ENCODE results near the gene SLC25A24. TPM values are rescaled to one million over a fixed set of nuclear protein-coding genes. Genes with fewer than 3 reads are reported as not detected.

The SLC25A24 gene
- total RNA-seq, 1 experiment from 2014 or later, result 23.6 TPM

DNA sequence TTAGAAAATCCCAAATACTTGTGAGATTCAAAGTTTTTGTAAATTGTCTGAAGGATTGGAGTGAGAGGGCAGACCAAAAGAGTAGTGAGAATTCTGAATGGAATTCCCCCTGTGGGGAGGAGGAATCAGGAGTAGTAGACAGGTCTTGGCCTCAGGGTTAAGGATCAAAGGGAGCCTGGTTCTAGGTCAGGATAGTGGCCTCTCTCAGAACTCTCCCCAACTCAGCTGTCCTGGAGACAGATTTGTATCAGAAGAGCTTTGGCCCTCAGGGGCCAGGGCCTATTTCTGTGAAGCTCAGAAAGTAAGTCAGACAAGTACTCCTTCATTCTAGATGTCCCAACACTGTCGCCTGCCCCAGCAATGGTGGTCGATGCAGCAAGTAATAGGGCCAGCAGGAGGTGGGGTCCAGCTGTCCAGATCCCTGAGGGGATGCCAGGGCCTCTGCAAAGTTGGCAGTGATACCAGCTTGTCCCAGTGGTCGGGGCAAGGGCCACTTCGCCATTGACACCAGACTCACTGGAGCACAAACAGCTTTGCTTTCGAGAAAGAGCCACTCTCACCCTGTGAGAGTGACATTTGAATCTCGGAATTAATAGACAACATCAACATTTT, 115.2 kb downstream of the SLC25A24 start:
- no peak for ATAC-seq
- POLR2A ChIA-PET, result no interaction called here
- no peaks in the 10 kb centered on the region for H3K9me3 ChIP-seq (ENCODE audit: control insufficient read depth in 1 of 2, insufficient read depth in 1 of 2, low read depth in 1 of 2, low read length in 2 of 2)

More for the DNA sequence above, 115.2 kb downstream of the SLC25A24 start:
- no peak for DNase-seq (ENCODE audit: low read depth, low spot score)
- ChIA-PET RAD21 (ENCODE audit: low non-redundant PET in 1 of 2, low total read pairs in 2 of 2, uncharacterized antibody in 2 of 2, unreplicated experiment in 2 of 2) (no interaction called here), CTCF (no interaction called here)
- TF ChIP-seq FOSL1 (IDR thresholded peaks at IDR 0.05; ENCODE audit: low read depth), result no peak
- no peak for TF ChIP-seq EZH2 (IDR thresholded peaks at IDR 0.05)
- no peak for TF ChIP-seq SRF (IDR thresholded peaks at IDR 0.05; ENCODE audit: low read depth)
- no peak for TF ChIP-seq ELF1 (IDR thresholded peaks at IDR 0.05; ENCODE audit: borderline replicate concordance, low read depth)
- TF ChIP-seq, protein P1, sequence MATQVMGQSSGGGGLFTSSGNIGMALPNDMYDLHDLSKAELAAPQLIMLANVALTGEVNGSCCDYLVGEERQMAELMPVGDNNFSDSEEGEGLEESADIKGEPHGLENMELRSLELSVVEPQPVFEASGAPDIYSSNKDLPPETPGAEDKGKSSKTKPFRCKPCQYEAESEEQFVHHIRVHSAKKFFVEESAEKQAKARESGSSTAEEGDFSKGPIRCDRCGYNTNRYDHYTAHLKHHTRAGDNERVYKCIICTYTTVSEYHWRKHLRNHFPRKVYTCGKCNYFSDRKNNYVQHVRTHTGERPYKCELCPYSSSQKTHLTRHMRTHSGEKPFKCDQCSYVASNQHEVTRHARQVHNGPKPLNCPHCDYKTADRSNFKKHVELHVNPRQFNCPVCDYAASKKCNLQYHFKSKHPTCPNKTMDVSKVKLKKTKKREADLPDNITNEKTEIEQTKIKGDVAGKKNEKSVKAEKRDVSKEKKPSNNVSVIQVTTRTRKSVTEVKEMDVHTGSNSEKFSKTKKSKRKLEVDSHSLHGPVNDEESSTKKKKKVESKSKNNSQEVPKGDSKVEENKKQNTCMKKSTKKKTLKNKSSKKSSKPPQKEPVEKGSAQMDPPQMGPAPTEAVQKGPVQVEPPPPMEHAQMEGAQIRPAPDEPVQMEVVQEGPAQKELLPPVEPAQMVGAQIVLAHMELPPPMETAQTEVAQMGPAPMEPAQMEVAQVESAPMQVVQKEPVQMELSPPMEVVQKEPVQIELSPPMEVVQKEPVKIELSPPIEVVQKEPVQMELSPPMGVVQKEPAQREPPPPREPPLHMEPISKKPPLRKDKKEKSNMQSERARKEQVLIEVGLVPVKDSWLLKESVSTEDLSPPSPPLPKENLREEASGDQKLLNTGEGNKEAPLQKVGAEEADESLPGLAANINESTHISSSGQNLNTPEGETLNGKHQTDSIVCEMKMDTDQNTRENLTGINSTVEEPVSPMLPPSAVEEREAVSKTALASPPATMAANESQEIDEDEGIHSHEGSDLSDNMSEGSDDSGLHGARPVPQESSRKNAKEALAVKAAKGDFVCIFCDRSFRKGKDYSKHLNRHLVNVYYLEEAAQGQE (IDR thresholded peaks at IDR 0.05; ENCODE audit: low read depth), result no peak
- TF ChIP-seq POLR2AphosphoS5 (IDR thresholded peaks at IDR 0.05; ENCODE audit: low read depth, low read length), result no peak
- TF ChIP-seq, protein P2, sequence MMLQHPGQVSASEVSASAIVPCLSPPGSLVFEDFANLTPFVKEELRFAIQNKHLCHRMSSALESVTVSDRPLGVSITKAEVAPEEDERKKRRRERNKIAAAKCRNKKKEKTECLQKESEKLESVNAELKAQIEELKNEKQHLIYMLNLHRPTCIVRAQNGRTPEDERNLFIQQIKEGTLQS (IDR thresholded peaks at IDR 0.05), result no peak
- TF ChIP-seq POLR2A (IDR thresholded peaks at IDR 0.05; ENCODE audit: borderline replicate concordance, extremely low read depth, insufficient read depth, insufficient read length), result no peak
- no peak for TF ChIP-seq CEBPB (IDR thresholded peaks at IDR 0.05; ENCODE audit: low read depth)
- no peak for TF ChIP-seq ZFX (IDR thresholded peaks at IDR 0.05)
- TF ChIP-seq EZH2phosphoT487 (IDR thresholded peaks at IDR 0.05; ENCODE audit: borderline replicate concordance), result no peak
- TF ChIP-seq, protein P3, sequence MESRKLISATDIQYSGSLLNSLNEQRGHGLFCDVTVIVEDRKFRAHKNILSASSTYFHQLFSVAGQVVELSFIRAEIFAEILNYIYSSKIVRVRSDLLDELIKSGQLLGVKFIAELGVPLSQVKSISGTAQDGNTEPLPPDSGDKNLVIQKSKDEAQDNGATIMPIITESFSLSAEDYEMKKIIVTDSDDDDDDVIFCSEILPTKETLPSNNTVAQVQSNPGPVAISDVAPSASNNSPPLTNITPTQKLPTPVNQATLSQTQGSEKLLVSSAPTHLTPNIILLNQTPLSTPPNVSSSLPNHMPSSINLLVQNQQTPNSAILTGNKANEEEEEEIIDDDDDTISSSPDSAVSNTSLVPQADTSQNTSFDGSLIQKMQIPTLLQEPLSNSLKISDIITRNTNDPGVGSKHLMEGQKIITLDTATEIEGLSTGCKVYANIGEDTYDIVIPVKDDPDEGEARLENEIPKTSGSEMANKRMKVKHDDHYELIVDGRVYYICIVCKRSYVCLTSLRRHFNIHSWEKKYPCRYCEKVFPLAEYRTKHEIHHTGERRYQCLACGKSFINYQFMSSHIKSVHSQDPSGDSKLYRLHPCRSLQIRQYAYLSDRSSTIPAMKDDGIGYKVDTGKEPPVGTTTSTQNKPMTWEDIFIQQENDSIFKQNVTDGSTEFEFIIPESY (IDR thresholded peaks at IDR 0.05; ENCODE audit: extremely low read depth, insufficient replicate concordance, low read length), result no peak
- TF ChIP-seq, protein P4, sequence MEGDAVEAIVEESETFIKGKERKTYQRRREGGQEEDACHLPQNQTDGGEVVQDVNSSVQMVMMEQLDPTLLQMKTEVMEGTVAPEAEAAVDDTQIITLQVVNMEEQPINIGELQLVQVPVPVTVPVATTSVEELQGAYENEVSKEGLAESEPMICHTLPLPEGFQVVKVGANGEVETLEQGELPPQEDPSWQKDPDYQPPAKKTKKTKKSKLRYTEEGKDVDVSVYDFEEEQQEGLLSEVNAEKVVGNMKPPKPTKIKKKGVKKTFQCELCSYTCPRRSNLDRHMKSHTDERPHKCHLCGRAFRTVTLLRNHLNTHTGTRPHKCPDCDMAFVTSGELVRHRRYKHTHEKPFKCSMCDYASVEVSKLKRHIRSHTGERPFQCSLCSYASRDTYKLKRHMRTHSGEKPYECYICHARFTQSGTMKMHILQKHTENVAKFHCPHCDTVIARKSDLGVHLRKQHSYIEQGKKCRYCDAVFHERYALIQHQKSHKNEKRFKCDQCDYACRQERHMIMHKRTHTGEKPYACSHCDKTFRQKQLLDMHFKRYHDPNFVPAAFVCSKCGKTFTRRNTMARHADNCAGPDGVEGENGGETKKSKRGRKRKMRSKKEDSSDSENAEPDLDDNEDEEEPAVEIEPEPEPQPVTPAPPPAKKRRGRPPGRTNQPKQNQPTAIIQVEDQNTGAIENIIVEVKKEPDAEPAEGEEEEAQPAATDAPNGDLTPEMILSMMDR (IDR thresholded peaks at IDR 0.05 in 2 of 3, conservative IDR thresholded peaks at IDR 0.05 in 1 of 3; ENCODE audit: borderline replicate concordance in 1 of 3, insufficient read depth in 1 of 3, low read depth in 2 of 3, low read length in 2 of 3), result no peak
- TF ChIP-seq SIN3A (IDR thresholded peaks at IDR 0.05; ENCODE audit: low read depth), result no peak
- TF ChIP-seq SP1 (IDR thresholded peaks at IDR 0.05; ENCODE audit: low read depth), result no peak
- no peak for TF ChIP-seq YY1 (IDR thresholded peaks at IDR 0.05; ENCODE audit: extremely low read depth, insufficient replicate concordance, low read depth, low read length)
- TF ChIP-seq TCF7L2 (IDR thresholded peaks at IDR 0.05; ENCODE audit: borderline replicate concordance, extremely low read depth, insufficient read depth, insufficient read length), result no peak
- no peak for TF ChIP-seq EGR1 (IDR thresholded peaks at IDR 0.05; ENCODE audit: low read depth)
- BruUV-seq (replicated peaks), result no TSS peak
- H3K27me3 ChIP-seq (ENCODE audit: insufficient read depth, low read length), result peaks cover 70% of the 10 kb centered on the region
- H3K79me2 ChIP-seq (ENCODE audit: insufficient read depth, low read length), result no peaks in the 10 kb centered on the region
- intact Hi-C loops (cut with micrococcal nuclease), result no loop called here
- H3K4me1 ChIP-seq (ENCODE audit: control insufficient read depth in 1 of 2, insufficient read depth in 2 of 2, low read length in 2 of 2), result no peaks in the 10 kb centered on the region
- H3K4me3 ChIP-seq (replicated peaks in 1 of 2; ENCODE audit: low read depth in 1 of 2, low read length in 2 of 2), result no peak overlapping the region
- H3K9me2 ChIP-seq (ENCODE audit: insufficient read depth), result no peaks in the 10 kb centered on the region
- no peak overlapping the region for H3K4me2 ChIP-seq (ENCODE audit: low read length)
- no peak overlapping the region for H3K9ac ChIP-seq (ENCODE audit: low read length)
- no peaks in the 10 kb centered on the region for H4K20me1 ChIP-seq (ENCODE audit: insufficient read depth)
- no peak overlapping the region for H3K27ac ChIP-seq (ENCODE audit: low read depth, low read length)
- H3K36me3 ChIP-seq (ENCODE audit: control insufficient read depth in 1 of 2, insufficient read depth in 2 of 2, low read length in 2 of 2), result no peaks in the 10 kb centered on the region
- no peak overlapping the region for H2AFZ ChIP-seq (ENCODE audit: low read depth, low read length, poor library complexity, severe bottlenecking)
